Activated naive CD8-positive, alpha-beta T cell treated with anti-CD3 and anti-CD28 coated beads, Interleukin-2, amount 50 U/mL, for 16 hours (primary cell): ENCODE measurements around the gene VWA1.
"Not testable (repeated sequence)": the region's sequence is repeated elsewhere in the genome, so short reads cannot be mapped to it uniquely, and the experiment has no call there.

Experiments
- DNase-seq: peaks from one replicate; pipeline ENCODE4 v3.0.0-alpha.2; 2020; ENCODE audit warnings: low read depth, low spot score

VWA1 gene

GRCh38 chr1:1484976-1485750 lies 49.7 kb downstream of the VWA1 start:
- DNase-seq, result not testable (repeated sequence)

GRCh38 chr1:1485755-1486317 lies 50.3 kb downstream of the VWA1 start:
- DNase-seq, result not testable (repeated sequence)

GRCh38 chr1:1487701-1488100 lies 52.2 kb downstream of the VWA1 start:
- DNase-seq, result no peak

- DNase-seq, result no peak
Measured at GRCh38 chr1:1489231-1489630, 53.7 kb downstream of the VWA1 start.

- no peak for DNase-seq
Measured at GRCh38 chr1:1489861-1490260, 54.4 kb downstream of the VWA1 start.

- no peak for DNase-seq
Measured at GRCh38 chr1:1490633-1491230, 55.2 kb downstream of the VWA1 start.

GRCh38 chr1:1491601-1492000 lies 56.1 kb downstream of the VWA1 start:
- no peak for DNase-seq
